NCI-H2029 treated with DMSO at 0.1 percent for 48 hours (cell line): ENCODE results near the gene BCOR.

Experiments used
- DNase-seq: peaks from one replicate; lab custom pipeline; 2025; lab: John Stamatoyannopoulos, UW

The BCOR gene

GRCh38 chrX:40019541-40019940, 78.2 kb downstream of the BCOR start:
- no peak for DNase-seq

GRCh38 chrX:40018041-40018440, 79.7 kb downstream of the BCOR start:
- no peak for DNase-seq

- DNase-seq: no peak
Measured at GRCh38 chrX:40016749-40017148, 81.0 kb downstream of the BCOR start.

- no peak for DNase-seq
Measured at GRCh38 chrX:40015693-40016092, 82.1 kb downstream of the BCOR start.

- DNase-seq: no peak
Measured at GRCh38 chrX:40013266-40014195, 84.2 kb downstream of the BCOR start.

GRCh38 chrX:40012868-40013265, 84.9 kb downstream of the BCOR start:
- DNase-seq: no peak

GRCh38 chrX:40012039-40012867, 85.5 kb downstream of the BCOR start:
- DNase-seq: no peak

GRCh38 chrX:40011322-40012038, 86.3 kb downstream of the BCOR start:
- DNase-seq: no peak

GRCh38 chrX:40010550-40011321, 87.0 kb downstream of the BCOR start:
- DNase-seq: no peak

- no peak for DNase-seq
Measured at GRCh38 chrX:40009890-40010289, 87.9 kb downstream of the BCOR start.

- no peak for DNase-seq
Measured at GRCh38 chrX:40009462-40009851, 88.3 kb downstream of the BCOR start.

- no peak for DNase-seq
Measured at GRCh38 chrX:40008791-40009461, 88.8 kb downstream of the BCOR start.

GRCh38 chrX:40007756-40008705, 89.7 kb downstream of the BCOR start:
- no peak for DNase-seq

- DNase-seq: no peak
Measured at GRCh38 chrX:40007131-40007755, 90.5 kb downstream of the BCOR start.

GRCh38 chrX:40006106-40007017, 91.4 kb downstream of the BCOR start:
- DNase-seq: no peak

GRCh38 chrX:40005292-40006011, 92.3 kb downstream of the BCOR start:
- no peak for DNase-seq

GRCh38 chrX:40004921-40005291, 92.9 kb downstream of the BCOR start:
- no peak for DNase-seq

GRCh38 chrX:40004246-40004535, 93.6 kb downstream of the BCOR start:
- no peak for DNase-seq
